Measurements from ENCODE around the gene BTRC. TPM values are rescaled to one million over a fixed set of nuclear protein-coding genes. Genes with fewer than 3 reads are reported as not detected.

Gene BTRC
- total RNA-seq, 2 donors from 2014 or later = 8.8 to 9.9 TPM

DNA sequence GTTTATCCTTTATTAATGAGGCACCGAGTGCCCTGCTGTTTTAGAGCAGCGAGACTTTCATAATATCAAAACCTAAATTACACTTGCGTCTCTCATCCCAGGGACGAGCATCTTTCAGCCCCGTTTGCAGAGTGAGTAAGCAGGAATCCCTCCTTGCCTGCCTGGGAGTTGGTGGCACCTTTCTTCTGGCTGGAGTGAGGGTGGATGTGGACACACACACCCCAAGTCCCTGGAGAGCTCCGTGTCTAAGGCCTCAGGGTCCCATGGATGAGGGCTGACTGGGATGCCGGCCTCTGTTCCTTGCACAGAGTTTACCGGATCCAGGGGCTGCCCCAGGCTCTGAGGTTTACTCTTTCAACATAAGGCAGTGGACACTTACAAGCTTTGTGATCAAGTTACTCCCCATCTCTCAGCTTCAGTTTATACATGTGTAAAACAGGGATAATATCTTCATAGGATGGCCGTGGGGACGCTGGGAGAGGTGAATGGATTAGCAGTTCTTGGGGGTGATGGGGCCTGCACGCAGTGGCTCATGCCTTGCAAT lies 209.6 kb downstream of the BTRC start:
- ATAC-seq = no peak
- no peak overlapping the region for H3K4me3 ChIP-seq
- intact Hi-C loops (cut with DNase I) = loop anchor here (10.0 kb wide), 1 partner anchor 289 kb away; no protein-coding TSS in a partner anchor
- 34 to 45% methylated on average over 11 of the region's 11 CpGs for WGBS, 2 donors
- peak in 1 of 4 donors; percentile 4 for DNase-seq
- no peaks in the 10 kb centered on the region for H3K36me3 ChIP-seq (replicated peaks in 1 of 2; ENCODE audit: insufficient read depth in 1 of 2, low read depth in 2 of 2)
- no peaks in the 10 kb centered on the region for H3K9me3 ChIP-seq
- no peak for TF ChIP-seq POLR2A (IDR thresholded peaks at IDR 0.05)
- TF ChIP-seq, protein P1, sequence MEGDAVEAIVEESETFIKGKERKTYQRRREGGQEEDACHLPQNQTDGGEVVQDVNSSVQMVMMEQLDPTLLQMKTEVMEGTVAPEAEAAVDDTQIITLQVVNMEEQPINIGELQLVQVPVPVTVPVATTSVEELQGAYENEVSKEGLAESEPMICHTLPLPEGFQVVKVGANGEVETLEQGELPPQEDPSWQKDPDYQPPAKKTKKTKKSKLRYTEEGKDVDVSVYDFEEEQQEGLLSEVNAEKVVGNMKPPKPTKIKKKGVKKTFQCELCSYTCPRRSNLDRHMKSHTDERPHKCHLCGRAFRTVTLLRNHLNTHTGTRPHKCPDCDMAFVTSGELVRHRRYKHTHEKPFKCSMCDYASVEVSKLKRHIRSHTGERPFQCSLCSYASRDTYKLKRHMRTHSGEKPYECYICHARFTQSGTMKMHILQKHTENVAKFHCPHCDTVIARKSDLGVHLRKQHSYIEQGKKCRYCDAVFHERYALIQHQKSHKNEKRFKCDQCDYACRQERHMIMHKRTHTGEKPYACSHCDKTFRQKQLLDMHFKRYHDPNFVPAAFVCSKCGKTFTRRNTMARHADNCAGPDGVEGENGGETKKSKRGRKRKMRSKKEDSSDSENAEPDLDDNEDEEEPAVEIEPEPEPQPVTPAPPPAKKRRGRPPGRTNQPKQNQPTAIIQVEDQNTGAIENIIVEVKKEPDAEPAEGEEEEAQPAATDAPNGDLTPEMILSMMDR (IDR thresholded peaks at IDR 0.05) = no peak
- H3K27ac ChIP-seq = no peak overlapping the region
- peaks cover 0 to 9% of the 10 kb centered on the region in 2 donors for H3K27me3 ChIP-seq
- H3K4me1 ChIP-seq = peaks cover 7% of the 10 kb centered on the region

DNA sequence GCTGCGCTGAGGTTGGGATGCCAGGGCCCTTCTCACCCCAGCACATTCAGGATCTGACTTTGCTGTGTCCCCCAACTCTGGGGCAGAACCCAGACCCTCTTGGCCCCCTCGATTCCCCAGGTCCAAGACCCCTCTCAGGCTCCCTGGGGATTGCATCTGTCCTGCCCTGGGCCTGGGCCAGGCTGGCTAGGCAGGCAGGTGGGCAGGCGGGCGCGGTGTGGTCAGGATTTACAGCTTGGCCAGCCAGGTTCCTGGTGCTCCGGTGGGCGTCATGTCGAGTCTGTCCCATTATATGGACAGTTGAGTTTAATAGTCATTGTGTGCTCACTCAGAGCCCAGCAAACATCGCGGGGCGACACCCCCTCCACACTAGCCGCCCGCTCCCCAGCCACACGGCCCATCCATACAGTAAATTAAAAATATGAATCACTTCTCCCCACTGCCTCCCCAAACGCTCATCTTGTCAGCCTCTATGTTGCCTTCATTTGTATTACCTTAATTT lies 210.6 kb downstream of the BTRC start:
- intact Hi-C loops (cut with DNase I) = loop anchor here (10.0 kb wide), 1 partner anchor 290 kb away; no protein-coding TSS in a partner anchor
- 72% methylated on average over 10 to 15 of the region's 15 CpGs for WGBS, 2 donors
- DNase-seq = peak in 2 of 4 donors; percentile 8 to 10
- TF ChIP-seq, protein P1 (IDR thresholded peaks at IDR 0.05) = no peak
- TF ChIP-seq POLR2A (IDR thresholded peaks at IDR 0.05) = no peak
- Histone ChIP-seq H3K4me3 (no peak overlapping the region), H3K27ac (no peak overlapping the region), H3K27me3 (peaks cover 0 to 17% of the 10 kb centered on the region in 2 donors), H3K9me3 (no peaks in the 10 kb centered on the region), H3K36me3 (replicated peaks in 1 of 2; ENCODE audit: insufficient read depth in 1 of 2, low read depth in 2 of 2) (no peaks in the 10 kb centered on the region), H3K4me1 (peaks cover 11% of the 10 kb centered on the region)
- ATAC-seq = no peak

DNA sequence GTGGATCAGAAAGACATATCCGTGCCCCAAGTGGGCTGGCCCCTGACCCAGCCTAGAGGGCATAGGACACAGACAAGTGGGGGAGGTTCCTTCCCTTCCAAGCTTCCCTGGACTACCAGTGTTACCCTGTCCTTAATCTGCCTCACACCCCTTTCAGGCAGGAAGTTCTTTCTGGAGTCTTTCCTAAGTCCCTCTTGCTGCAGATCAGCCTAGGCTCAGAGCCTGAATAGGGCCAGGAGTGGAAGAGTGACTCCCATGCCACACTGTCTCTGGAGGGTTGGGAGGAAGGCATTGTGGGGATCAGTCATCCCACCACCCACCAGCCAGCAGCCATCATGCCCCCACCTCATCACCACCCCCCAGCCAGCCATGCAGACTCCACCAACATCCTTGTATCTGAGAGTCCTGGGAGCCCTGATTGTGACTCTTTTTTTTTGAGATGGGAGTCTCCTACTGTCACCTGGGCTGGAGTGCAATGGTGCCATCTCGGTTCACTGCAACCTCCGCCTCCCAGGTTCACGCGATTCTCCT lies 211.5 kb downstream of the BTRC start:
- Histone ChIP-seq H3K4me1 (peaks cover 20% of the 10 kb centered on the region), H3K36me3 (replicated peaks in 1 of 2; ENCODE audit: insufficient read depth in 1 of 2, low read depth in 2 of 2) (no peaks in the 10 kb centered on the region), H3K27ac (no peak overlapping the region), H3K9me3 (no peaks in the 10 kb centered on the region), H3K27me3 (peaks cover 0 to 21% of the 10 kb centered on the region in 2 donors), H3K4me3 (no peak overlapping the region)
- intact Hi-C loops (cut with DNase I) = loop anchor here (5.0 to 10.0 kb wide), 2 partner anchors 291 to 348 kb away; no protein-coding TSS in a partner anchor
- TF ChIP-seq, protein P1 (IDR thresholded peaks at IDR 0.05) = no peak
- TF ChIP-seq POLR2A (IDR thresholded peaks at IDR 0.05) = no peak
- ATAC-seq (no peak), DNase-seq (peak in 1 of 4 donors; percentile 6)
- WGBS, 2 donors = 80 to 86% methylated on average over 5 of the region's 5 CpGs

DNA sequence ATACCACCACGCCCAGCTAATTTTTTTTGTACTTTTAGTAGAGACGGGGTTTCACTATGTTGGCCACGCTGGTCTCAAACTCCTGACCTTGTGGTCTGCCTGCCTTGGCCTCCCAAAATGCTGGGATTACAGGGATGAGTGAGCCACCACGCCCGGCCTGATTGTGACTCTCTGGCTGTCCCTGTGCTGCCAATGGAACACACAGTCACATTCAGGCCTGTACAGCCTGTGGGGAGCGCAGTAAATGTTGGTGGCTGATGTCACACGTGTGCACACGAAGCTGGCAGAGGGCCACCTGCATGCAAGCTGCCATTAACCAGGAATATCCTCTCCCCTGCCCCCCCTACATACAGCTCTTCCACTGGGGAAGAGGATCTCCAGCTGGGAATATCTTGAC lies 212.0 kb downstream of the BTRC start:
- no peaks in the 10 kb centered on the region for H3K36me3 ChIP-seq (replicated peaks in 1 of 2; ENCODE audit: insufficient read depth in 1 of 2, low read depth in 2 of 2)
- peaks cover 0 to 21% of the 10 kb centered on the region in 2 donors for H3K27me3 ChIP-seq
- H3K4me3 ChIP-seq = no peak overlapping the region
- H3K9me3 ChIP-seq = no peaks in the 10 kb centered on the region
- WGBS, 2 donors = 58 to 68% methylated on average over 4 to 8 of the region's 8 CpGs
- peaks cover 25% of the 10 kb centered on the region for H3K4me1 ChIP-seq
- ATAC-seq = no peak
- no peak overlapping the region for H3K27ac ChIP-seq
- TF ChIP-seq, protein P1 (IDR thresholded peaks at IDR 0.05) = no peak
- TF ChIP-seq POLR2A (IDR thresholded peaks at IDR 0.05) = no peak
- peak in 2 of 4 donors; percentile 9 for DNase-seq
- intact Hi-C loops (cut with DNase I) = loop anchor here (5.0 to 10.0 kb wide), 2 partner anchors 291 to 349 kb away; no protein-coding TSS in a partner anchor

All from body of pancreas (tissue), 4 donors.